ENCODE results near the gene USP17L29.
"Not testable (repeated sequence)": the region's sequence is repeated elsewhere in the genome, so short reads cannot be mapped to it uniquely, and the experiment has no call there.

USP17L29 gene

GRCh38 chr4:9384126-9384525 is 30.7 kb downstream of the USP17L29 start:
- H3K27me3 ChIP-seq: no peaks in the 10 kb centered on the region
- H3K9ac ChIP-seq: no peak overlapping the region
- no peak overlapping the region for H3K4me2 ChIP-seq
- no peak for TF ChIP-seq Cebpa-rat (IDR thresholded peaks at IDR 0.05)
- H3K27ac ChIP-seq: no peak overlapping the region
- no peaks in the 10 kb centered on the region for H3K36me3 ChIP-seq
- H3K4me3 ChIP-seq: no peak overlapping the region
- H3K4me1 ChIP-seq: peaks cover 6% of the 10 kb centered on the region
- no peaks in the 10 kb centered on the region for H4K20me1 ChIP-seq
- H3K9me3 ChIP-seq: peaks cover 5% of the 10 kb centered on the region; the same call in 1 of the 2 replicates

- H3K9ac ChIP-seq, H3K9me3 ChIP-seq, H3K4me3 ChIP-seq, H4K20me1 ChIP-seq, H3K36me3 ChIP-seq, H3K27me3 ChIP-seq, H3K27ac ChIP-seq: not testable (repeated sequence)
- H3K4me1 ChIP-seq: peaks cover 13% of the 10 kb centered on the region
- H3K4me2 ChIP-seq: peak overlapping the region; percentile 31
Measured at GRCh38 chr4:9389001-9389400, 35.6 kb downstream of the USP17L29 start.

Data from BLaER1 (cell line).